NT2/D1 (cell line): ENCODE results near the gene TMPRSS15.

Source experiments
- SUZ12 ChIP-seq: IDR thresholded peaks from 2 replicates; pipeline ENCODE4 v1.6.1; 2011; ENCODE audit not compliant: insufficient read length, insufficient read depth; ENCODE audit errors: extremely low read depth
- YY1 ChIP-seq: IDR thresholded peaks from 2 replicates; pipeline ENCODE4 v1.6.1; 2011; ENCODE audit not compliant: insufficient read length, insufficient read depth
- ZNF274 ChIP-seq: IDR thresholded peaks from 2 replicates; pipeline ENCODE4 v1.6.1; 2011; ENCODE audit warnings: mild to moderate bottlenecking, low read depth, low read length

DNA sequence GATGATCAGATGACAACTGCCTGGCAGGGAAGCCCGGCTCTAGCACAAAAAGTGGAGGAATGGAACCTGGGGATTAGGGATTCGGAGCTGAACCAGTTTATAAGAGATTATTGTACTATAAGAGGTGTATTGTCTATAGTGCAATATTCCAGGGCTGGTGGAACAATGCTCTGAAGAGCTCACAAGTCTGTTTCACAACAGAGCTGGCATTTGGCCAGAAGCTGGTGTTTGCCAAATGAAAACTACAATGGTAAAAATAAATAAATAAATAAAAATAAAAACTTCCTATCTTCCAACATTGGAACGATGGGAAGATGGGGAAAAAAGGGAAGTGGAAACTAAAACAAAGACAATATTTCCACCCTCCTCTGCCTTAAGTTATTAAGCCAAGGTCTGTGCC lies 85.4 kb downstream of the TMPRSS15 start:
- TF ChIP-seq YY1 (no peak), ZNF274 (no peak), SUZ12 (no peak)
